Calu3 (cell line): ENCODE data around the gene LIN28A. TPM values are rescaled to one million over a fixed set of nuclear protein-coding genes. Genes with fewer than 3 reads are reported as not detected.

Experiments
- BruUV-seq: library from RNA; stranded (reverse); fragments of 400-500 nt; replicated peaks from 2 replicates; lab custom pipeline; 2021; lab: Mats Ljungman, UMichigan
- CTCF ChIA-PET: fragments of 300-600 bp; sonication (Branson Sonifier 250); formaldehyde crosslinking; loops from one replicate; lab custom pipeline; 2022; ENCODE audit warnings: antibody characterized with exemption; lab: Charles Lee
- DNase-seq: peaks from one replicate; pipeline ENCODE4 v3.0.0; 2022
- H3K27ac Mint-ChIP-seq: one replicate; pipeline ENCODE4 v1.8.0; 2022; ENCODE audit warnings: mixed read lengths; ENCODE audit not compliant: unreplicated experiment
- H3K27me3 Mint-ChIP-seq: one replicate; pipeline ENCODE4 v1.8.0; 2022; ENCODE audit warnings: mixed read lengths; ENCODE audit not compliant: unreplicated experiment
- H3K36me3 Mint-ChIP-seq: one replicate; pipeline ENCODE4 v1.8.0; 2022; ENCODE audit warnings: mild to moderate bottlenecking, moderate library complexity, mixed read lengths; ENCODE audit not compliant: insufficient read depth, unreplicated experiment
- H3K4me1 Mint-ChIP-seq: one replicate; pipeline ENCODE4 v1.8.0; 2022; ENCODE audit warnings: mild to moderate bottlenecking, low read depth, mixed read lengths; ENCODE audit not compliant: unreplicated experiment
- H3K4me3 Mint-ChIP-seq: one replicate; pipeline ENCODE4 v1.8.0; 2022; ENCODE audit warnings: mild to moderate bottlenecking, low read depth, moderate library complexity, mixed read lengths; ENCODE audit not compliant: unreplicated experiment
- H3K9me3 Mint-ChIP-seq: one replicate; pipeline ENCODE4 v1.8.0; 2022; ENCODE audit warnings: low read depth, mixed read lengths; ENCODE audit not compliant: unreplicated experiment
- intact Hi-C: fragments of 100-400 bp; cut with micrococcal nuclease; formaldehyde crosslinking; loops from one replicate; pipeline ENCODE4 v1.10.0; 2022; ENCODE audit not compliant: unreplicated experiment
- total RNA-seq: library from RNA; stranded (reverse); gene quantifications from 2 replicates; pipeline ENCODE4 v1.2.3, GENCODE V29; 2022
- TF ChIP-seq, protein P1 (sequence below): fragments of 200-600 bp; IDR thresholded peaks from one replicate; pipeline ENCODE4 v1.8.0; 2022; ENCODE audit warnings: antibody characterized with exemption; ENCODE audit not compliant: unreplicated experiment

The LIN28A gene
- total RNA-seq, 1 experiment from 2014 or later = not detected

- no peak overlapping the region for H3K27ac Mint-ChIP-seq
- no TSS peak for BruUV-seq
- CTCF ChIA-PET = no interaction called here
These were observed 8.7 kb upstream of the LIN28A start for GRCh38 chr1:26401891-26402290.

DNA sequence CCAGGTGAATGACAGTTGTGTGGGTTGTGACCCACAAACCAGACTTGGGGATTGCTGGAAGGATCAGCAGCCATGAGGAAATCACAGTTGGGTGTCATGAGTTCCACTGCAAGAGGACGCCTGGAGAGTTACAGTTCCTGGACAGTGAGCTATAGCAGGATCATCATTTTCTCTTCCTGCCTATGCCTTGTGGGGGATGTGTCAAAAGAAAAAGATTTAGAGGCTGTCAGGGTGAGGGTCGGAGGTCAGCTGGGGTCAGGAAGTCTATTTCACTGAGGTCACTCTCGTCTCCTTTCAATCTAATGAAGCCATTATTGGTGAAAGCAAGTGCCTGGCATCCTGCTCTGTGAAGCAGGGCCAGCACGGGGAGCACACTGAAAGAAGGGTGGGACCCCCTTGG lies 7.0 kb upstream of the LIN28A start:
- intact Hi-C loops = no loop called here
- Mint-ChIP-seq H3K4me1 (no peaks in the 10 kb centered on the region), H3K27me3 (peaks cover 32% of the 10 kb centered on the region), H3K36me3 (no peaks in the 10 kb centered on the region), H3K9me3 (no peaks in the 10 kb centered on the region), H3K27ac (no peak overlapping the region), H3K4me3 (no peak overlapping the region)
- CTCF ChIA-PET = no interaction called here
- TF ChIP-seq, protein P1, sequence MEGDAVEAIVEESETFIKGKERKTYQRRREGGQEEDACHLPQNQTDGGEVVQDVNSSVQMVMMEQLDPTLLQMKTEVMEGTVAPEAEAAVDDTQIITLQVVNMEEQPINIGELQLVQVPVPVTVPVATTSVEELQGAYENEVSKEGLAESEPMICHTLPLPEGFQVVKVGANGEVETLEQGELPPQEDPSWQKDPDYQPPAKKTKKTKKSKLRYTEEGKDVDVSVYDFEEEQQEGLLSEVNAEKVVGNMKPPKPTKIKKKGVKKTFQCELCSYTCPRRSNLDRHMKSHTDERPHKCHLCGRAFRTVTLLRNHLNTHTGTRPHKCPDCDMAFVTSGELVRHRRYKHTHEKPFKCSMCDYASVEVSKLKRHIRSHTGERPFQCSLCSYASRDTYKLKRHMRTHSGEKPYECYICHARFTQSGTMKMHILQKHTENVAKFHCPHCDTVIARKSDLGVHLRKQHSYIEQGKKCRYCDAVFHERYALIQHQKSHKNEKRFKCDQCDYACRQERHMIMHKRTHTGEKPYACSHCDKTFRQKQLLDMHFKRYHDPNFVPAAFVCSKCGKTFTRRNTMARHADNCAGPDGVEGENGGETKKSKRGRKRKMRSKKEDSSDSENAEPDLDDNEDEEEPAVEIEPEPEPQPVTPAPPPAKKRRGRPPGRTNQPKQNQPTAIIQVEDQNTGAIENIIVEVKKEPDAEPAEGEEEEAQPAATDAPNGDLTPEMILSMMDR = no peak
- BruUV-seq = no TSS peak
- DNase-seq = no peak

More at GRCh38 chr1:26401891-26402290, 8.7 kb upstream of the LIN28A start:
- H3K4me1 Mint-ChIP-seq = no peaks in the 10 kb centered on the region
- no peak overlapping the region for H3K4me3 Mint-ChIP-seq
- intact Hi-C loops = no loop called here
- TF ChIP-seq, protein P1 = no peak
- H3K27me3 Mint-ChIP-seq = peaks cover 24% of the 10 kb centered on the region
- H3K36me3 Mint-ChIP-seq = no peaks in the 10 kb centered on the region
- DNase-seq = no peak
- H3K9me3 Mint-ChIP-seq = no peaks in the 10 kb centered on the region

GRCh38 chr1:26404641-26405040 lies 6.0 kb upstream of the LIN28A start:
- CTCF ChIA-PET = no interaction called here
- no peaks in the 10 kb centered on the region for H3K9me3 Mint-ChIP-seq
- no peaks in the 10 kb centered on the region for H3K36me3 Mint-ChIP-seq
- H3K4me3 Mint-ChIP-seq = no peak overlapping the region
- BruUV-seq = no TSS peak
- no peak overlapping the region for H3K27ac Mint-ChIP-seq
- TF ChIP-seq, protein P1 = no peak
- DNase-seq = no peak
- intact Hi-C loops = no loop called here
- no peaks in the 10 kb centered on the region for H3K4me1 Mint-ChIP-seq
- H3K27me3 Mint-ChIP-seq = peaks cover 42% of the 10 kb centered on the region

DNA sequence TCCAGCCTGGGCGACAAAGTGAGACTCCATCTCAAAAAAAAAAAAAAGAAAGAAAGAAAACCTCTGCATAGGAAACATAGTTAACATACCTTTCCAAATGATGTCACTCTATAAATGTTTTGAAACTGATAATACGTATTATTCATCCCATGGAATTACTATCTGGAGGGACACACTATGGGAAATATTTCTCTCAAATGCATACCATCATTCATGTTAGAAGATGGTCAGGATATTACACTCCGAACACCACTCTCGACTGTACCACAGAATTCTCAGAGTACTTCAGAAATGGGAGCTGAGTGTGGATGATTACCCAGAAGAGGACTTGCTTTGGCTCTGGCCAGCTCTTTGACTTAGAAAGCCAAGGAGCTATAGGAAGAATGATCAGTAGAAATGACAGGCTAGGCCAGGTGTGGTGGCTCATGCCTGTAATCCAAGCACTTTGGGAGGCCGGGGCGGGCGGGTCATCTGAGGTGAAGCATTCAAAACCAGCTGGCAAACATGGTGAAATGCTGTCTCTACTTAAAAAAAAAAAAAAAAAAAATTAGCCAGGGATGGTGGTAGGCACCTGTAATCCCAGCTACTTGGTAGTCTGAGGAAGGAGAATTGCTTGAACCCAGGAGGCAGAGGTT lies 5.2 kb upstream of the LIN28A start:
- Mint-ChIP-seq H3K4me3 (no peak overlapping the region), H3K27me3 (peaks cover 49% of the 10 kb centered on the region), H3K9me3 (no peaks in the 10 kb centered on the region), H3K4me1 (no peaks in the 10 kb centered on the region), H3K27ac (no peak overlapping the region), H3K36me3 (no peaks in the 10 kb centered on the region)
- BruUV-seq = no TSS peak
- CTCF ChIA-PET = no interaction called here
- no peak for DNase-seq
- intact Hi-C loops = no loop called here
- TF ChIP-seq, protein P1 = no peak
